Left lung (tissue), 10 donors: Measurements from ENCODE around the gene RNF123. TPM values are rescaled to one million over a fixed set of nuclear protein-coding genes. Genes with fewer than 3 reads are reported as not detected.
A peak's percentile ranks its signal among the peaks of the same experiment; 100 is the strongest.

Experiments
- ATAC-seq: fragments of 200-7000 bp; cut with Tn5 transposase; one replicate; pipeline ENCODE4 v1.9.1; 2020; ENCODE audit warnings: moderate library complexity
- DNase-seq, 4 donors: peaks; one replicate each; pipeline ENCODE4 v3.0.0-alpha.2; 2013 to 2020
- H3K27ac ChIP-seq, 2 donors: fragments of 200-600 bp; sonication (generic) in 1 of 2; one replicate each; pipeline versions ENCODE4 v1.5.0 to v1.8.0; 2020 to 2021
- H3K27me3 ChIP-seq, 2 donors: fragments of 200-600 bp; sonication (generic) in 1 of 2; one replicate each; pipeline versions ENCODE4 v1.5.0 to v1.8.0; 2020 to 2021
- H3K36me3 ChIP-seq, 2 donors: fragments of 200-600 bp; sonication (generic) in 1 of 2; one replicate each; pipeline versions ENCODE4 v1.5.0 to v1.8.0; 2020 to 2021
- H3K4me1 ChIP-seq, 2 donors: fragments of 200-600 bp; one replicate each; pipeline ENCODE4 v1.8.0; 2021
- H3K4me3 ChIP-seq, 2 donors: fragments of 200-600 bp; sonication (generic) in 1 of 2; one replicate each; pipeline versions ENCODE4 v1.5.0 to v1.8.0; 2020 to 2021; ENCODE audit warnings: mild to moderate bottlenecking in 1 of 2
- H3K9me3 ChIP-seq, 2 donors: fragments of 200-600 bp; sonication (generic) in 1 of 2; one replicate each; pipeline versions ENCODE4 v1.5.0 to v1.8.0; 2020 to 2021
- intact Hi-C, 2 donors: fragments of 100-400 bp; cut with DNase I; formaldehyde crosslinking; loops; one replicate each; pipeline versions ENCODE4 v1.11.2 to v1.14.2; 2022
- polyA plus RNA-seq, 6 donors: library from polyadenylated mRNA; unstranded; fragments of 120-200 nt; gene quantifications; one replicate each; pipeline ENCODE4 v1.2.1, GENCODE V29; 2013; ENCODE audit not compliant: insufficient read length in 6 of 6
- total RNA-seq, 2 donors: library from RNA; stranded (reverse); fragmentation: NEBNext Ultra II Directional; extraction: Animal tissue kit (Norgen Biotek cat#: 25700); gene quantifications; one replicate each; pipeline ENCODE4 v1.2.1, GENCODE V29; 2021
- TF ChIP-seq, protein P1 (sequence below), 2 donors: fragments of 200-600 bp; sonication (generic) in 1 of 2; IDR thresholded peaks; one replicate each; pipeline versions ENCODE4 v1.5.0 to v1.8.0; 2021; ENCODE audit warnings: antibody characterized with exemption in 2 of 2
- donor health status: DM: no; HTN: yes; CAD: no.
- donor health status: DM: no; HTN: no; CAD: no.

The RNF123 gene
- total and polyA plus RNA-seq, 8 donors, result 21.8 to 45.0 (median 32.3) TPM

GRCh38 chr3:49663831-49664230 lies 25.5 kb upstream of the RNF123 start:
- no peak overlapping the region for H3K4me3 ChIP-seq
- DNase-seq (no peak), ATAC-seq (no peak)
- intact Hi-C loops, result no loop called here
- H3K36me3 ChIP-seq, result no peaks in the 10 kb centered on the region
- H3K27ac ChIP-seq, result no peak overlapping the region
- H3K4me1 ChIP-seq, result no peaks in the 10 kb centered on the region
- H3K9me3 ChIP-seq, result no peaks in the 10 kb centered on the region
- TF ChIP-seq, protein P1, sequence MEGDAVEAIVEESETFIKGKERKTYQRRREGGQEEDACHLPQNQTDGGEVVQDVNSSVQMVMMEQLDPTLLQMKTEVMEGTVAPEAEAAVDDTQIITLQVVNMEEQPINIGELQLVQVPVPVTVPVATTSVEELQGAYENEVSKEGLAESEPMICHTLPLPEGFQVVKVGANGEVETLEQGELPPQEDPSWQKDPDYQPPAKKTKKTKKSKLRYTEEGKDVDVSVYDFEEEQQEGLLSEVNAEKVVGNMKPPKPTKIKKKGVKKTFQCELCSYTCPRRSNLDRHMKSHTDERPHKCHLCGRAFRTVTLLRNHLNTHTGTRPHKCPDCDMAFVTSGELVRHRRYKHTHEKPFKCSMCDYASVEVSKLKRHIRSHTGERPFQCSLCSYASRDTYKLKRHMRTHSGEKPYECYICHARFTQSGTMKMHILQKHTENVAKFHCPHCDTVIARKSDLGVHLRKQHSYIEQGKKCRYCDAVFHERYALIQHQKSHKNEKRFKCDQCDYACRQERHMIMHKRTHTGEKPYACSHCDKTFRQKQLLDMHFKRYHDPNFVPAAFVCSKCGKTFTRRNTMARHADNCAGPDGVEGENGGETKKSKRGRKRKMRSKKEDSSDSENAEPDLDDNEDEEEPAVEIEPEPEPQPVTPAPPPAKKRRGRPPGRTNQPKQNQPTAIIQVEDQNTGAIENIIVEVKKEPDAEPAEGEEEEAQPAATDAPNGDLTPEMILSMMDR (IDR thresholded peaks at IDR 0.05), result no peak
- H3K27me3 ChIP-seq, result no peaks in the 10 kb centered on the region

- TF ChIP-seq, protein P1 (IDR thresholded peaks at IDR 0.05), result no peak
- H3K4me3 ChIP-seq, result no peak overlapping the region
- ATAC-seq (no peak), DNase-seq (peak in 1 of 4 donors; percentile 59)
- no peak overlapping the region for H3K27ac ChIP-seq
- H3K27me3 ChIP-seq, result no peaks in the 10 kb centered on the region
- no peaks in the 10 kb centered on the region for H3K9me3 ChIP-seq
- H3K36me3 ChIP-seq, result no peaks in the 10 kb centered on the region
- no peaks in the 10 kb centered on the region for H3K4me1 ChIP-seq
- intact Hi-C loops, result no loop called here
Observed at GRCh38 chr3:49664300-49664699, 25.1 kb upstream of the RNF123 start.

- H3K27ac ChIP-seq, result no peak overlapping the region
- H3K4me1 ChIP-seq, result no peaks in the 10 kb centered on the region
- DNase-seq (no peak), ATAC-seq (no peak)
- H3K9me3 ChIP-seq, result no peaks in the 10 kb centered on the region
- intact Hi-C loops, result no loop called here
- no peaks in the 10 kb centered on the region for H3K27me3 ChIP-seq
- H3K4me3 ChIP-seq, result no peak overlapping the region
- TF ChIP-seq, protein P1 (IDR thresholded peaks at IDR 0.05), result no peak
- no peaks in the 10 kb centered on the region for H3K36me3 ChIP-seq
Observed at GRCh38 chr3:49665822-49666519, 23.4 kb upstream of the RNF123 start.

DNA sequence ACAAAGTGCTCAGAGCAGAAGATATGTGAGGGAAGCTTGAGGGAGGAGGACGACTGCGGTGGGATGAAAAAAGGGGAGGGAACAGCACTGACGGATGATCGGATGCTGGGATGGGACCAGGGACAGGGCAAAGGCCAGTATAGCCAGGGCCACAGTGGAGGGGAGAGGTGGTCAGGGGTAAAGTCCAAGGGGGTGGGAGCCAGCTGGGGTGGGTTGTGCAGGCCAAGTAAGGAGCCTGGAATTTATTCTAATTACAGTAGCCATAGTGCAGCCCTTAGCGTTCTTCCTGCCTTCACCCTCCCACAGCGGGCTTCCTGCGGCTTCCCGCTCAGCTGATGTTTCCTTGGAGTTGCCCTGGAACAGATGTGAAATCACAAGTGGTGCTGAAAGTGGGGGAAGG lies 22.8 kb upstream of the RNF123 start:
- H3K36me3 ChIP-seq, result no peaks in the 10 kb centered on the region
- DNase-seq (no peak), ATAC-seq (no peak)
- H3K27me3 ChIP-seq, result no peaks in the 10 kb centered on the region
- no peak overlapping the region for H3K27ac ChIP-seq
- H3K4me3 ChIP-seq, result no peak overlapping the region
- H3K9me3 ChIP-seq, result no peaks in the 10 kb centered on the region
- TF ChIP-seq, protein P1 (IDR thresholded peaks at IDR 0.05), result no peak
- intact Hi-C loops, result no loop called here
- H3K4me1 ChIP-seq, result no peaks in the 10 kb centered on the region

DNA sequence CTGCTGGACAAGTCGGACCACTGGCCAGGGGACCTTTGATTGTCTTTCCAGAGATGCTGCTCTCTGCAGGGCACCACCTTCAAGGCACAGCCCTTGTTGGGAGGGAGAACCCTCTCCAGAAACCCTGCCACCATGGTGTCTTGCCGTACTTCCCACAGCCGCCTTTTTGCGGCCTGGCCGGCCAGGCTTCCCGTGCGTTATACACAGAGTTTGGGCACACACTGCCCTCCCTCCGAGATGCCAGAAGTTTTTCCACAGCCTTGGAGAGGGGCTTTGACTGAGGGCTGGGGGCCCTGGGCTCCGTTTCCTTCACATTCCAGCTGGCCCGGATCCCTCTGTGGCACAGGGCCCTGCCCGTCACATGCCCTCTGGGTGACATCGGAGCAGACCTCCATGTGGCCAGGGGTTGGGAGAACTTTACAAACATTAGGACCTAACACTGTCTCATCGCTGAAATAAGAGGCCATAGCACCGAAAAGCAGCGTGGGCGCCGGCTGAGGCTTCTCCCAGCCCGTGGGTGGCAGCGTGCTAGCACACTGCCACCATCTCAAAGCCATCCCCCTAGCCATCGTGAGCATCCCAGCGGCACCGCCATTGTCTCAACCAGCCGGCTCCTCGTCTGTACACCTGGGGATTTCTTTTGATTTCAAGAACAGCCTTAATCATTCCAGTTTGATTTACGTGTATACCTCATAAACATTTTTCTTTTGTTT lies 21.5 kb upstream of the RNF123 start:
- Histone ChIP-seq H3K9me3 (no peaks in the 10 kb centered on the region), H3K36me3 (no peaks in the 10 kb centered on the region), H3K27ac (no peak overlapping the region), H3K4me1 (peaks cover 0 to 6% of the 10 kb centered on the region in 2 donors), H3K27me3 (no peaks in the 10 kb centered on the region), H3K4me3 (no peak overlapping the region)
- TF ChIP-seq, protein P1 (IDR thresholded peaks at IDR 0.05), result no peak
- DNase-seq (no peak), ATAC-seq (no peak)
- intact Hi-C loops, result no loop called here
